HG02763 (cell line): ENCODE data around the gene UBA6.
"Not testable (repeated sequence)": the region's sequence is repeated elsewhere in the genome, so short reads cannot be mapped to it uniquely, and the experiment has no call there.

Experiments
- ATAC-seq: cut with Tn5 transposase; IDR thresholded peaks from one replicate; pipeline ENCODE4 v1.9.1; 2021; ENCODE audit warnings: mild to moderate bottlenecking, moderate library complexity; ENCODE audit not compliant: unreplicated experiment

Gene UBA6

GRCh38 chr4:67714248-67714583 lies 13.3 kb upstream of the UBA6 start:
- peak; percentile 83 for ATAC-seq

GRCh38 chr4:67713529-67714247 lies 12.7 kb upstream of the UBA6 start:
- no peak for ATAC-seq

GRCh38 chr4:67712650-67713528 lies 11.9 kb upstream of the UBA6 start:
- no peak for ATAC-seq

GRCh38 chr4:67712000-67712625 lies 11.2 kb upstream of the UBA6 start:
- ATAC-seq: no peak

- not testable (repeated sequence) for ATAC-seq
Measured at GRCh38 chr4:67706682-67707081, 5.7 kb upstream of the UBA6 start.

GRCh38 chr4:67704843-67705242 lies 3.9 kb upstream of the UBA6 start:
- ATAC-seq: no peak

GRCh38 chr4:67702166-67702565 lies 1.2 kb upstream of the UBA6 start:
- ATAC-seq: no peak

GRCh38 chr4:67701517-67701850 lies 529 bp upstream of the UBA6 start:
- no peak for ATAC-seq

- ATAC-seq: peak; percentile 8
Measured at GRCh38 chr4:67700116-67700737, 728 bp downstream of the UBA6 start.

- no peak for ATAC-seq
Measured at GRCh38 chr4:67699603-67700002, 1.4 kb downstream of the UBA6 start.

- ATAC-seq: no peak
Measured at GRCh38 chr4:67697860-67698687, 2.9 kb downstream of the UBA6 start.

- no peak for ATAC-seq
Measured at GRCh38 chr4:67696061-67696460, 4.9 kb downstream of the UBA6 start.

- no peak for ATAC-seq
Measured at GRCh38 chr4:67694662-67695061, 6.3 kb downstream of the UBA6 start.

GRCh38 chr4:67691328-67691727 lies 9.6 kb downstream of the UBA6 start:
- no peak for ATAC-seq

GRCh38 chr4:67687636-67688035 lies 13.3 kb downstream of the UBA6 start:
- no peak for ATAC-seq

GRCh38 chr4:67685532-67685859 lies 15.5 kb downstream of the UBA6 start:
- no peak for ATAC-seq

GRCh38 chr4:67684839-67685531 lies 16.0 kb downstream of the UBA6 start:
- ATAC-seq: no peak

GRCh38 chr4:67682266-67682665 lies 18.7 kb downstream of the UBA6 start:
- no peak for ATAC-seq

- ATAC-seq: no peak
Measured at GRCh38 chr4:67680581-67681222, 20.3 kb downstream of the UBA6 start.

GRCh38 chr4:67678612-67679011 lies 22.3 kb downstream of the UBA6 start:
- ATAC-seq: no peak
